ENCODE measurements around the gene ESRRA. TPM values are rescaled to one million over a fixed set of nuclear protein-coding genes. Genes with fewer than 3 reads are reported as not detected.
"Not testable (repeated sequence)": the region's sequence is repeated elsewhere in the genome, so short reads cannot be mapped to it uniquely, and the experiment has no call there.

The ESRRA gene
- total RNA-seq, 6 donors from 2014 or later, result 42.7 to 109 (median 80.6) TPM

- WGBS, 2 donors, result 86 to 87% methylated on average over 13 of the region's 18 CpGs
- H3K4me3 ChIP-seq, result peak overlapping the region in 1 of 4 donors; percentile 2
- TF ChIP-seq CTCF (IDR thresholded peaks at IDR 0.05), result no peak
- no peak for TF ChIP-seq POLR2AphosphoS5 (IDR thresholded peaks at IDR 0.05)
- no peak for TF ChIP-seq POLR2A (IDR thresholded peaks at IDR 0.05)
- TF ChIP-seq EP300 (IDR thresholded peaks at IDR 0.05), result no peak
- H3K27me3 ChIP-seq, result no peaks in the 10 kb centered on the region
- H3K36me3 ChIP-seq, result peaks cover 7 to 40% (median 23%) of the 10 kb centered on the region in 4 donors
- H3K4me1 ChIP-seq, result peaks cover 5 to 18% (median 10%) of the 10 kb centered on the region in 4 donors
- peak overlapping the region; percentile 48 to 74 (median 52) for H3K27ac ChIP-seq
- peak in 1 of 2 donors; percentile 85 for DNase-seq
- ATAC-seq (ENCODE audit: low FRiP score in 2 of 2), result peak in 1 of 2 donors; percentile 33
- H3K9me3 ChIP-seq, result no peaks in the 10 kb centered on the region
Observed at GRCh38 chr11:64313491-64314145, 8.3 kb downstream of the ESRRA start.

DNA sequence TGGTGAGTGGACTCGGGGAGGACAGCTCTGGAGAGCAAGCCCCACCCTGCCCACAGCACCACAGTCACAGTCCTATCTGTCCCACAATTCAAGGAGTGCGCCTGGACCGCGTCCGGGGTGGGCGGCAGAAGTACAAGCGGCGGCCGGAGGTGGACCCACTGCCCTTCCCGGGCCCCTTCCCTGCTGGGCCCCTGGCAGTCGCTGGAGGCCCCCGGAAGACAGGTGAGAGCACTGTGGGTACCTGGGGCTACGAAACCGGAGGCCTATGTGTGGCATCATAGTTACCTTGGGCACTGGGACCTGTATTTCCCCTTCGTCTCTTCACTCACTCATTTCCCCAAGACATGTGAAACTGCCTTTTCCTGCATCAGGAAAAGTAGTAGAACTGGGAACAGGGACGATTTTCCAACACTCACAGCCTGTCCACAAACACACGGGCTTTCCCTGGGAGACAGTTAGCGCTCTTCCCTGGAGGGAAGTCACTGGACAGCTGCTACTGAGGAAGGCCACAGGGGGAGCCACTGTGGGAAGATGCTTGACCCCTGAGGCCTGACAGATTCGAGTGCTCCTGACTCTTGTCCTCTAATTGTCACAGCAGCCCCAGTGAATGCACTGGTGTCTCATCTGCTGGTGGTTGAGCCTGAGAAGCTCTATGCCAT is 9.0 kb downstream of the ESRRA start:
- peak overlapping the region in 1 of 4 donors; percentile 2 for H3K4me3 ChIP-seq
- H3K27me3 ChIP-seq, result no peaks in the 10 kb centered on the region
- TF ChIP-seq CTCF (IDR thresholded peaks at IDR 0.05) (no peak), POLR2A (IDR thresholded peaks at IDR 0.05) (no peak), POLR2AphosphoS5 (IDR thresholded peaks at IDR 0.05) (no peak), EP300 (IDR thresholded peaks at IDR 0.05) (no peak)
- H3K4me1 ChIP-seq, result peaks cover 12 to 25% (median 16%) of the 10 kb centered on the region in 4 donors
- peaks cover 7 to 40% (median 23%) of the 10 kb centered on the region in 4 donors for H3K36me3 ChIP-seq
- H3K9me3 ChIP-seq, result no peaks in the 10 kb centered on the region
- 83 to 84% methylated on average over 4 to 19 of the region's 19 CpGs for WGBS, 2 donors
- no peak for DNase-seq
- H3K27ac ChIP-seq, result peak overlapping the region; percentile 22 to 74 (median 52)
- ATAC-seq (ENCODE audit: low FRiP score in 2 of 2), result no peak

GRCh38 chr11:64314805-64315561 is 9.7 kb downstream of the ESRRA start:
- ATAC-seq (ENCODE audit: low FRiP score in 2 of 2) (no peak), DNase-seq (peak in 1 of 2 donors; percentile 78)
- 96 to 98% methylated on average over 13 to 24 of the region's 24 CpGs for WGBS, 2 donors
- Histone ChIP-seq H3K36me3 (peaks cover 7 to 40% (median 23%) of the 10 kb centered on the region in 4 donors), H3K27ac (peak overlapping the region in 1 of 4 donors; percentile 56), H3K9me3 (no peaks in the 10 kb centered on the region), H3K4me1 (peaks cover 18 to 31% (median 22%) of the 10 kb centered on the region in 4 donors), H3K27me3 (no peaks in the 10 kb centered on the region), H3K4me3 (no peak overlapping the region)
- no peak for TF ChIP-seq EP300 (IDR thresholded peaks at IDR 0.05)

DNA sequence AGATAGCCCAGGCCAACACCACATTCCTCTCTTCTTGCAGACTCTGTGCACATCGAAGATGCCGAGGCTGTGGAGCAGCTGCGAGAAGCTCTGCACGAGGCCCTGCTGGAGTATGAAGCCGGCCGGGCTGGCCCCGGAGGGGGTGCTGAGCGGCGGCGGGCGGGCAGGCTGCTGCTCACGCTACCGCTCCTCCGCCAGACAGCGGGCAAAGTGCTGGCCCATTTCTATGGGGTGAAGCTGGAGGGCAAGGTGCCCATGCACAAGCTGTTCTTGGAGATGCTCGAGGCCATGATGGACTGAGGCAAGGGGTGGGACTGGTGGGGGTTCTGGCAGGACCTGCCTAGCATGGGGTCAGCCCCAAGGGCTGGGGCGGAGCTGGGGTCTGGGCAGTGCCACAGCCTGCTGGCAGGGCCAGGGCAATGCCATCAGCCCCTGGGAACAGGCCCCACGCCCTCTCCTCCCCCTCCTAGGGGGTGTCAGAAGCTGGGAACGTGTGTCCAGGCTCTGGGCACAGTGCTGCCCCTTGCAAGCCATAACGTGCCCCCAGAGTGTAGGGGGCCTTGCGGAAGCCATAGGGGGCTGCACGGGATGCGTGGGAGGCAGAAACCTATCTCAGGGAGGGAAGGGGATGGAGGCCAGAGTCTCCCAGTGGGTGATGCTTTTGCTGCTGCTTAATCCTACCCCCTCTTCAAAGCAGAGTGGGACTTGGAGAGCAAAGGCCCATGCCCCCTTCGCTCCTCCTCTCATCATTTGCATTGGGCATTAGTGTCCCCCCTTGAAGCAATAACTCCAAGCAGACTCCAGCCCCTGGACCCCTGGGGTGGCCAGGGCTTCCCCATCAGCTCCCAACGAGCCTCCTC is 10.6 kb downstream of the ESRRA start:
- Histone ChIP-seq H3K27ac (peak overlapping the region in 3 of 4 donors; percentile 90 to 98 (median 92)), H3K4me3 (peak overlapping the region in 1 of 4 donors; percentile 66), H3K36me3 (peaks cover 7 to 40% (median 25%) of the 10 kb centered on the region in 4 donors), H3K4me1 (peaks cover 18 to 39% (median 25%) of the 10 kb centered on the region in 4 donors)
- not testable (repeated sequence) for H3K27me3 ChIP-seq; H3K9me3 ChIP-seq; ATAC-seq (ENCODE audit: low FRiP score in 2 of 2)
- peak in 1 of 2 donors; percentile 83 for DNase-seq
- WGBS, 2 donors, result 82% methylated on average over 18 to 24 of the region's 25 CpGs

- H3K4me3 ChIP-seq, result peak overlapping the region; percentile 66 to 91 (median 74)
- peak overlapping the region; percentile 90 to 98 (median 94) for H3K27ac ChIP-seq
- DNase-seq (no peak), ATAC-seq (ENCODE audit: low FRiP score in 2 of 2) (no peak)
- H3K4me1 ChIP-seq, result peaks cover 18 to 47% (median 28%) of the 10 kb centered on the region in 4 donors
- peaks cover 7 to 38% (median 25%) of the 10 kb centered on the region in 4 donors for H3K36me3 ChIP-seq
- no peak for TF ChIP-seq EP300 (IDR thresholded peaks at IDR 0.05)
- peak in 2 of 6 experiments; percentile 31 to 50 for TF ChIP-seq CTCF (IDR thresholded peaks at IDR 0.05)
- TF ChIP-seq POLR2A (IDR thresholded peaks at IDR 0.05), result no peak
- no peak for TF ChIP-seq POLR2AphosphoS5 (IDR thresholded peaks at IDR 0.05)
- H3K27me3 ChIP-seq, result no peaks in the 10 kb centered on the region
- WGBS, 2 donors, result 6 to 16% methylated on average over 10 to 32 of the region's 32 CpGs
- no peaks in the 10 kb centered on the region for H3K9me3 ChIP-seq
Observed at GRCh38 chr11:64316672-64317324, 11.5 kb downstream of the ESRRA start.
